NCI-H345 (cell line): Measurements from ENCODE around the gene SOHLH2.

Experiments used
- DNase-seq: peaks from one replicate; lab custom pipeline; 2025; lab: John Stamatoyannopoulos, UW

SOHLH2 gene

DNA sequence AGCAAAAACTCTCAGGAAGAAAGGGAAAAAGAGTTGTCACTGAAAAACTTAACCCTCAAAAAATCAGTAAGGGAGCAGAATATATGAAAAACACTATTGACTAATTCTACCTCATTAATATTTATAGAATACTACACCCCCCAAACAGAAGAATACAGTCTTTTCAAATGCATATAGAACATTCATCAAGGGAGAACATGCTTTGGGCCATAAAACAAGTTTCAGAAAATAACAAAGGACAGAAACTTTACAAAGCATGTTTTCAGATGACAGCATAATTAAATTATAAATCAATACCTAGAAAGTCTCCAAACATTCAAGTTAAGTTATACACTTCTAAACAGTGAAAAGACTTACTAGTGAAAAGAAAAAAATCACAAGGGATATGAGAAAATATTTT lies 30.5 kb downstream of the SOHLH2 start:
- DNase-seq, result no peak

GRCh38 chr13:36175621-36176020 lies 38.7 kb downstream of the SOHLH2 start:
- no peak for DNase-seq

- DNase-seq, result no peak
These were observed 39.4 kb downstream of the SOHLH2 start for GRCh38 chr13:36174923-36175322.

DNA sequence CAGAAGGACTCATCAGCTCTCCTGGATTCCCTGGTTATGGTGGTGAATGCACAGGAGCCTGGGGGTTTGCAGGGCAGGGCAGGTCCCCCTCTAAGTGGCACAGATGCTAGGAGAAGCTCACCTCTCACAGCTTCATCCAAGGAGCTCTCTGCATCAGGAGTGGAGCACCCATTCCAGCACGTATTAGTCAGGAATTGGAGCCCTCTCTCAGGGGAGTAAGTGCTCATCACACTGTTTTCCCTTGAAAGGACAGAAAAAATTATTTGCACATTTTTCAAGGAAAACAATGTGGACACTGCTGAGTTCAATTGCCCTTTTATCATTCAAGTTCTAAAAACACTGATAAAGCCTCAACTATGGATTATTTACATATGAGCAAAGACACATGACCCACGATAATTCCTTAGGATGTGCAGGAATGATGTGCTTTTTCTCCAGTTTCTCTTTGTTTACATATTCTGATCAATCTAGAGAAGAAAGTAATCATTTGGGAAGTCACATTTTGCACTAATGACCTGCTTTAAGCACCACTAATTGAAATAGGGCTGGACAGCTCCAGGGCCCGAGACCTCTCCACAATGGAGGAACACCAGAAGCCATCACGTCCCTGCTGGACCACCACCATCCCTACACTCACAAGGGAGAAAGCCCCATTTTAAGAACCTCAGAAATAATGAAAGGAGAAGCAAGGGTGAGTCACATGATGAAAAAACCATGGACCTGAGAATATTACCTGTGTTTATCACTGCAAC lies 40.6 kb downstream of the SOHLH2 start:
- DNase-seq, result no peak

GRCh38 chr13:36166046-36166445 lies 48.3 kb downstream of the SOHLH2 start:
- no peak for DNase-seq

- peak; percentile 70 for DNase-seq
These were observed 50.5 kb downstream of the SOHLH2 start for GRCh38 chr13:36163809-36164308.

DNA sequence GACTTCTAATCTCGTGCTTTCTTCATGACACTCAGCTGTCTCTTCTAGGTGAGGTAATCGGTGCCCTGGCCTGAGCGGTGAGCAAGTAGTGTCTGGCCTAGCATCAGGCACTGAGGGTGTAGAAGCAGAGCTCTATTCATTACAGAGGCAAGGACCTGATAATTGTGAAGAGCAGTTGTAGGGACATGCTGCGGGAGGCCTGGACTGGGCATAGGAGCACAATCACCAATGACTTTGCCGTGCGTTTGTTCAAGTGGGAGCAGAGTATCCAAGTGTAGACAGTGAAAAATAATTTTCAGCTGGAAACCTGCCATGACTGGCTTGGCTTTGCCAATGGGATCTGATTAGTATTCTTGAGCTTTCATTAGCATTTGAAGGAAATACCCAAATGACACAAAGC lies 51.1 kb downstream of the SOHLH2 start:
- peak; percentile 22 for DNase-seq

GRCh38 chr13:36160297-36160696 lies 54.1 kb downstream of the SOHLH2 start:
- no peak for DNase-seq

- no peak for DNase-seq
These were observed 55.7 kb downstream of the SOHLH2 start for GRCh38 chr13:36158611-36159010.

DNA sequence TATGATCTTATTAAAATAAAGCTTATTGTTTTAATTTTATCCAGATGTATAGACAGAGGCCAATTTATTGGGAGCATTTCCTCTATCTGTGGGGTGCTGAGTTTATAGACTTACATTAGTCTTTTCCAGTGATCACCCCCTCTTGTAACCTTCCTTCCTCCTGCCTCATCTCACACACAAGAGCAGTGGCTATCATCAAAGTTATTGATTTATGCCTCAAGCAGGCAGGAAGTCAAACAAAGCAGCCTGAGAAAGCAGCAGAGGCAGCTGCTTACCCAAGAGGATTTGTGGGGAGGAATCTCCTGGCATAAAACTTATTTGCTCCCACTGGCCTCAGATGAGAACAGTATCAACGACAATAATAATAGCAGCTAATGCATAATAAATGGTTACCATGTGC lies 56.9 kb downstream of the SOHLH2 start:
- DNase-seq, result peak; percentile 12

DNA sequence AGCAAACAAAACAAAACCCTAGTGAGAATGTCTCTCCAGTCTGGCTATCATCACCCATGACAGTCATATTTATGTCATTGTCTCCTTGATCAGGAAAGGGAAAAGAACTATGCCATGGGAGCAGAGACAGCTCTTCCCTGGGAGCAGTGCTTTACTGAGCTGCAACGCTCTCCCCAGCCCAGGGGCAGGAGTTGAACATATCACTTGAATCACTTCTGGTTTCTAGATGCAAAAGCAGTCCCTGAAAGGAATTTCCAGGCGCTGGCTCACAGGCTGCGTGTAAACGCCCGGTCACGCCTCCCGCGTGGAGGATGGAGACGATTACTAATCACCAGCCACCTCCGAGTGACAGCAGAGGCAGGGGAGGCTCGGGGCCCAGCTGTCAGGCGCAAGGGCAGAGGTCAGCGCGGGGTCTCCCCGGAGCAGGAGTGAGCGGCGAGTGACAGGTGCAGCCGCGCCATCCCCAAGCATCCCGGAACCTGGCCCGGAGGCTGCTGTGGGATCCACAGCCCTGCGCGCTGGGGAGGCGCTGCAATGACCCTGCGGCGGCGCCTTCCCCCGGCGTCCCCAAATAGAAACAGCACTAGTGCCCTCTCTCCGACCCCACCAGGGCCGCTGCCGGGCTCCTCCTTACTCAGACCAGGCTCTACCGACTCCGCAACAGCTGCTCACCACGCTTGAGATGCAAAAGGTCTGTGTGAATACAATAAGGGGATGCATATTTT lies 59.6 kb downstream of the SOHLH2 start:
- DNase-seq, result no peak

- no peak for DNase-seq
These were observed 62.8 kb downstream of the SOHLH2 start for GRCh38 chr13:36151591-36151990.

DNA sequence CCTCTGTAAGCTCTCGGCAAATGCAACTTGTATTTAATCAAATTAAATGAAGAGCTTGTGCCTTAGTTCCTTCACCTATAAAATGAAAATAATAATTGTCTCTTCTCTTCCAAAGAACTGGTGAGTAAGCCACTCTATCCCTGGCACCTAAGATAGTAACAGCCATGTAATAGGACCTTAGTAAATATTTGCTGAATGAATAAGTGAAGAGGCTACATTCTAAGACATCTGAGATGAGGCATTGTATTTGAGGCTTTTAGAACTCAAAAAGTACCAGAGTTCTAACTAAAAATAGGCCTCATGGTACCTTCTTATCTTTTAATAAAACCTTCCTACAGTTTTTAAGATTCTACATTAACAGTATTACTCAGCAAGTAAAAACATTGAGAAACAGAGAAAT lies 65.9 kb downstream of the SOHLH2 start:
- DNase-seq, result no peak

DNA sequence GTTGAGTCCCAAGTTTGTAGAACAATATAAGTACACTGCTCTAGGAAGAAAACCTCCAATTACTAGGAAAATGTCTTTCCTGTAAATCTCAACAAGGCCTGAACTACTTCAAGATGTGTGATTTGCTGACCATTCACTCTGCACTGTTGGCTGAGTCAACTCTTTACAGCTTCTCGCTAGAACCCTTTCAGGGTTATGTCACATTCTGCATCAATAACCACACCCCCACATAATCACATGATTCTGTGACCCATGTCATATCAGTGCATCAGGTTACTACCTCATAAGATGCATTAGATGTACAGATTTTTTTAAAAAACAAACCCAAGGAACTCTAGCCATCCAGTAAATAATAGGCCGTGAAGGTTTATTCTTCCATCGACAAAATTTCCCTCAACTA lies 67.0 kb downstream of the SOHLH2 start:
- no peak for DNase-seq

DNA sequence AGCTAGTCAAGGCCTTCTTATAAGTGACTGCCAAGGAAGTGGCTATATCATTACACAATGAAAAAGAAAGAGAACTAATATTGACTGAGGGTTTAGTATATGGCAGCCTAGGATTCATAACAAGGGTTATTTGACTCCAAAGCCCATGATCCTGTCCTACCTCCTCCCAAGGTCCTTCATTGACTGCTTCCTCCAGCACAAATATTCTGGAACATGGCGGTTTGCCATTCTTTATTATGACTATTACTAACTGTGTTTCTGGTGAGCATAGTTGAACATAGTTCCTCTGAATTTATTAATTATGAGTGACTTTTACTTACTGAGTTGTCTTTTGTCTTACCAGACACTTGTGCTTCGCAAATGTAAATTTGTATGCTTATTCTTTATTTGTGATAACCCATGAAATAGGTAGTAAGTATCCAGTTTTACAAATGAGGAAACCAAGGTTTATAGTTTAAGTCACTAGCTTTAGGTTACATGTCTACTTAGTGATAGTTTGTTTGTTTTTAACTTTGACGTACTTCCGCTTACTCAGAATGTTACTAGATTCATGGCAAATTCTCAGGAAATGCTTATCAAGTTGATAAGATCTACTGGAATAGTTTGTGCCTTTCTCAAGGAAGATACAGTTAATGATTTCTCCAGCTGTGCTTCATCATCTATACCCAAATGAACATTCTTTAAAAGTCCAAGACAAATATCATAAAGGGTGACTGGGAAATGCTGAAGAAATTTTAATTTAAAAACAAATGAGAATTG lies 67.7 kb downstream of the SOHLH2 start:
- no peak for DNase-seq

GRCh38 chr13:36143738-36144137 lies 70.6 kb downstream of the SOHLH2 start:
- no peak for DNase-seq

DNA sequence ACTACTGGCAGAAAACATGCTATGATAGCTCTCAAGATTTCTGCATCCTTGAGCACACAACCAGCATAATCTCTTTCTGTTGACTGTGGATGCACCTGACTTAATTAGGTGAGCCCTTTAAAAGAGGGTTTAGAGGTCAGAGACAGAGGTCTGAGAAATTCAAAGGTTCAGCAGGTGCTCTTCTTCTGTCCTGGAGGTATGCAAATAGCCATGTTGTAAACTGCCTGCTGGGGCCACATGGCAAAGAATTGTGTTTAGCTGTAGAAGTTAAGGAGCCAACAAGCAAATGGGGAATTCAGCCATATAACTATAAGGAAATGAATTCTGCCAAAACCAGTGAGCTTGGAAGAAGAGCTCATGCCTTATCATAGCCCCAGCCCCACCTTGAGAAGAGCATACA lies 71.6 kb downstream of the SOHLH2 start:
- DNase-seq, result no peak

DNA sequence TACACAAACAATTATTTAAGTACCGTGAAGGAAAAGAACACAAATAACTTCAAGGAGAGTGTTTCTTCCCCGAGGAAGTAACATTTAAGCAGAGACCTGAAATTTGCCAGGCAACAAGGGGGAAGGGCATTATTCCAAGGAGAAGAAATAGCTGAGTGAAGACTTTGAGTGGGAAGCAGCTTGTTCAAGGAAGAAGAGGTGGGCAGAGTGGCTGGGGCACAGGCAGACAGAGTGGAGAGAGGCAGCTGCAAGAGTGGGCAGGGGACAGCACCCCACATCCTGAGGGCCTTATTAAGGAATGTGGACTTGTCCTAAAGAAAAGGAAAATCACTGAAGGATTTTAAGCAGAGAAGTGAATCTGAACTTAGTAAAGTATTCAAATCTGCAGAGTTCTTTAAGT lies 78.5 kb downstream of the SOHLH2 start:
- no peak for DNase-seq

GRCh38 chr13:36134632-36135031 lies 79.7 kb downstream of the SOHLH2 start:
- DNase-seq, result no peak

DNA sequence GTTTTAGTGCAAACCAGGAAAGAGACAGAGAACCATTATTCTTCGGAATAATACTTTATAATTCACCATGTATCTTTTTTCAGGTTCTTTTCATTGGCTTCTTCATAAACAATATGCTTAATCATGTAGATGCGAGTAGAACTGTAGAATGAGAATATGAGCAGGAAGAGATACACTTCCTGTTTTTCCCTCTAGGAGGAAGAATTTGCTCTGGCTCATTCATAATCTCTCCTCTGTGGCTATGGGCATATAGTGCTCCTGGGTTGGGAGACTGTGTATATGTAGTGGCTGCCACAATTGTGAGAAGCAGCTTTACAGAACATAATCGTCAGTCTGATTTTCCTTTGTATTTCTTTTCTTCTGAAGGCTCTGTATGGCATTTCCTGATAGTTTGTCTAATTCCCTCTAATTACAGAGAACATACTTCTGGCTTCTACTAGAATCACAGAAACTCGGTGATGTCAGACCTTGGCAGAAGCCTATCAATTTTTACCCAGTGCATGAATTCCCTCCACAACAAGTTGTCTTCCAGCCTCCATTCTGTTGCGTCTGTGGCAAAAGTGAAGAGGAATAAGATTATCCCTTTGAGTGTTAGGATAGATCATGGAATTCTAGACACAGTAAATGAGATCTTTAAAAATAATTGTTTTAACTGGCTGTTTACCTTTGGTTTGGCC lies 80.3 kb downstream of the SOHLH2 start:
- no peak for DNase-seq

- no peak for DNase-seq
These were observed 82.0 kb downstream of the SOHLH2 start for GRCh38 chr13:36132376-36132775.

- no peak for DNase-seq
These were observed 82.4 kb downstream of the SOHLH2 start for GRCh38 chr13:36131931-36132297.
